HepG2 (cell line): Measurements from ENCODE around the gene PML. TPM values are rescaled to one million over a fixed set of nuclear protein-coding genes. Genes with fewer than 3 reads are reported as not detected.

Experiments used
- ATF1 ChIP-seq: IDR thresholded peaks from 2 replicates; pipeline ENCODE4 v1.6.1; 2016; ENCODE audit warnings: mild to moderate bottlenecking, control low read depth
- CEBPG ChIP-seq: IDR thresholded peaks from 2 replicates; pipeline ENCODE4 v1.6.1; 2016
- GATA4 ChIP-seq: sonication (generic); IDR thresholded peaks from 2 replicates; pipeline ENCODE4 v1.6.1; 2016; ENCODE audit warnings: antibody characterized with exemption, low read depth, borderline replicate concordance
- HNF4A ChIP-seq: sonication (generic); formaldehyde crosslinking; IDR thresholded peaks from 2 replicates; pipeline ENCODE4 v1.4.0; 2020; ENCODE audit warnings: missing genetic modification reagents
- IKZF4 ChIP-seq: sonication (generic); formaldehyde crosslinking; IDR thresholded peaks from 2 replicates; pipeline ENCODE4 v1.5.1; 2020; ENCODE audit warnings: borderline replicate concordance, mild to moderate bottlenecking, low read depth, missing genetic modification reagents; ENCODE audit errors: not compliant biosample characterization
- MAFF ChIP-seq: IDR thresholded peaks from 2 replicates; pipeline ENCODE4 v1.6.1; 2011; ENCODE audit warnings: low read depth, low read length, improper control_type of control experiment
- MEF2D ChIP-seq: sonication (generic); formaldehyde crosslinking; IDR thresholded peaks from 2 replicates; pipeline ENCODE4 v1.5.1; 2020; ENCODE audit warnings: mild to moderate bottlenecking, missing genetic modification reagents
- MEIS2 ChIP-seq: sonication (generic); formaldehyde crosslinking; IDR thresholded peaks from 2 replicates; pipeline ENCODE4 v1.9.0; 2021; ENCODE audit warnings: mild to moderate bottlenecking, missing genetic modification reagents
- NRL ChIP-seq: sonication (generic); formaldehyde crosslinking; IDR thresholded peaks from 2 replicates; pipeline ENCODE4 v1.5.0; 2020; ENCODE audit warnings: missing genetic modification reagents, mild to moderate bottlenecking, moderate library complexity, borderline replicate concordance
- SALL1 ChIP-seq: sonication (generic); formaldehyde crosslinking; IDR thresholded peaks from 2 replicates; pipeline ENCODE4 v1.8.0; 2022; ENCODE audit warnings: mild to moderate bottlenecking, missing genetic modification reagents
- TARDBP ChIP-seq: sonication (generic); formaldehyde crosslinking; IDR thresholded peaks from 2 replicates; pipeline ENCODE4 v1.8.0; 2022; ENCODE audit warnings: mild to moderate bottlenecking, missing genetic modification reagents
- U2AF1 ChIP-seq: fragments of 200-400 bp; formaldehyde crosslinking; optimal IDR thresholded peaks from 2 replicates; pipeline ENCODE3; 2017; ENCODE audit warnings: mild to moderate bottlenecking, low read depth, low read length
- ZBTB42 ChIP-seq: sonication (generic); formaldehyde crosslinking; IDR thresholded peaks from 2 replicates; pipeline ENCODE4 v1.5.0; 2020; ENCODE audit warnings: mild to moderate bottlenecking, missing genetic modification reagents
- ZFP37 ChIP-seq: sonication (generic); formaldehyde crosslinking; IDR thresholded peaks from 2 replicates; pipeline ENCODE4 v1.4.0; 2020; ENCODE audit warnings: missing genetic modification reagents, borderline replicate concordance
- ZFP90 ChIP-seq: sonication (generic); formaldehyde crosslinking; IDR thresholded peaks from 2 replicates; pipeline ENCODE4 v1.8.0; 2022; ENCODE audit warnings: missing genetic modification reagents, mild to moderate bottlenecking, inconsistent platforms, borderline replicate concordance
- ZNF124 ChIP-seq: sonication (generic); formaldehyde crosslinking; IDR thresholded peaks from 2 replicates; pipeline ENCODE4 v1.4.0; 2020; ENCODE audit warnings: missing genetic modification reagents
- ZNF205 ChIP-seq: IDR thresholded peaks from 2 replicates; pipeline ENCODE4 v1.6.1; 2018; ENCODE audit warnings: missing biosample characterization, missing genetic modification reagents
- ZNF383 ChIP-seq: sonication (generic); formaldehyde crosslinking; IDR thresholded peaks from 2 replicates; pipeline ENCODE4 v1.4.0; 2020; ENCODE audit warnings: missing genetic modification reagents, mild to moderate bottlenecking, borderline replicate concordance
- ZNF572 ChIP-seq: sonication (generic); formaldehyde crosslinking; IDR thresholded peaks from 2 replicates; pipeline ENCODE4 v1.5.1; 2020; ENCODE audit warnings: mild to moderate bottlenecking, missing genetic modification reagents
- ZNF737 ChIP-seq: sonication (generic); formaldehyde crosslinking; IDR thresholded peaks from 2 replicates; pipeline ENCODE4 v1.5.0; 2020; ENCODE audit warnings: missing genetic modification reagents, mild to moderate bottlenecking, borderline replicate concordance
- ZNF773 ChIP-seq: sonication (generic); formaldehyde crosslinking; IDR thresholded peaks from 2 replicates; pipeline ENCODE4 v1.4.0; 2020; ENCODE audit warnings: missing genetic modification reagents, borderline replicate concordance
- polyA plus RNA-seq, 8 experiments: library from polyadenylated mRNA; depleted of rRNA in 3 of 8; stranded (reverse) in 7 of 8; unstranded in 1 of 8; fragments of >200 nt; fragmentation: Illumina TruSeq in 4 of 8; extraction: Trizol in 4 of 8; gene quantifications; 2 replicates each; pipeline versions ENCODE4 v1.2.1 to v1.2.3, GENCODE V29; 2011 to 2016; ENCODE audit warnings: low read depth in 4 of 8, missing spikeins in 1 of 8, mixed read lengths in 1 of 8; ENCODE audit not compliant: insufficient read depth in 1 of 8
- total RNA-seq, 5 experiments: library from RNA; depleted of rRNA; stranded (reverse); fragments of >200 nt; fragmentation: Illumina TruSeq; extraction: Trizol; gene quantifications; 2 replicates each; pipeline ENCODE4 v1.2.3, GENCODE V29; 2016; ENCODE audit warnings: low read depth in 1 of 5
- TF ChIP-seq, protein P1 (sequence below): sonication (generic); formaldehyde crosslinking; IDR thresholded peaks from 2 replicates; pipeline ENCODE4 v1.4.0; 2020; ENCODE audit warnings: missing genetic modification reagents, borderline replicate concordance
- TF ChIP-seq, protein P2 (sequence below): sonication (generic); formaldehyde crosslinking; IDR thresholded peaks from 2 replicates; pipeline ENCODE4 v1.4.0; 2020; ENCODE audit warnings: missing genetic modification reagents, borderline replicate concordance
- TF ChIP-seq, protein P3 (sequence below): sonication (generic); formaldehyde crosslinking; IDR thresholded peaks from 2 replicates; pipeline ENCODE4 v1.8.0; 2022; ENCODE audit warnings: mild to moderate bottlenecking, missing genetic modification reagents, moderate library complexity
- TF ChIP-seq, protein P4 (sequence below): IDR thresholded peaks from 2 replicates; pipeline ENCODE4 v1.6.1; 2016; ENCODE audit warnings: mild to moderate bottlenecking

The PML gene
- total and polyA plus RNA-seq, 2 of the 13 experiments (the other 11 are each of a cell fraction or from before 2014, with no cell fraction given) = 2.9 to 3.9 TPM

DNA sequence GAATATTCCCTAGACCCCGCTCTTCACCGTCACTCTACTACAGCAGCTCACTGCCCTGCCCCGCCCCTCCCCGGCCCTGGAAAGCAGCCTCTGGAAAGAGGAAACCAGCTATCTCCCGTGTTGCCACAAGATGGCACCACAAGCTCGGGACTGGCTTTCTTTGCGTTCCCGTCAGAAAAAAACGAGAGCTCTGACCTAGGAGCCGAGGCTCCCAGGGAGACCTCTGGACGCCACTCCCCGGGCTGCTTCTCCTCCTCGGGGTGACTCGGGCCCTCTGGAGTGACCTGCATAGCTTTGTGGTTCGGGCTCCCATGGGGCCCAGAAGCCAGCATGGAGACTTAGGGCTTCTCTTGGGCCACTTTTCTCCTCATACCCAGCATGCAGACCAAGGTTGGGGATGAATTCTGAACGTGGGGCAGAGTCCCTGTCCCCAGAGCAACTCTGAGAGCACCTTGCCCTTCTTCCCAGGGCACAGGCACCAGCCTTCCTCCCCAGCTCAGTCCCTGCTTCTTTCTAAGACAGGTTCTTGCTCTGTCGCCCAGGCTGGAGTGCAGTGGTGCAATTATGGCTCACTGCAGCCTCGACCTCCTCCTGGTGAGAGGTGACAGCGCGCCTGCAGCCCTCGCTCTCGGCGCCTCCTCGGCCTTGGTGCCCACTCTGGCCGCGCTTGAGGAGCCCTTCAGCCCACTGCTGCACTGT, 21.4 kb upstream of the PML start (continued):
- TF ChIP-seq, protein P1, sequence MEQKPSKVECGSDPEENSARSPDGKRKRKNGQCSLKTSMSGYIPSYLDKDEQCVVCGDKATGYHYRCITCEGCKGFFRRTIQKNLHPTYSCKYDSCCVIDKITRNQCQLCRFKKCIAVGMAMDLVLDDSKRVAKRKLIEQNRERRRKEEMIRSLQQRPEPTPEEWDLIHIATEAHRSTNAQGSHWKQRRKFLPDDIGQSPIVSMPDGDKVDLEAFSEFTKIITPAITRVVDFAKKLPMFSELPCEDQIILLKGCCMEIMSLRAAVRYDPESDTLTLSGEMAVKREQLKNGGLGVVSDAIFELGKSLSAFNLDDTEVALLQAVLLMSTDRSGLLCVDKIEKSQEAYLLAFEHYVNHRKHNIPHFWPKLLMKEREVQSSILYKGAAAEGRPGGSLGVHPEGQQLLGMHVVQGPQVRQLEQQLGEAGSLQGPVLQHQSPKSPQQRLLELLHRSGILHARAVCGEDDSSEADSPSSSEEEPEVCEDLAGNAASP (CRISPR knock-in tag) = no peak
- no peak for TF ChIP-seq ZNF124
- no peak for TF ChIP-seq ZBTB42 (CRISPR knock-in tag)
- TF ChIP-seq SALL1 (CRISPR knock-in tag) = peak; percentile 17; the same call in 1 of the 2 replicates
- no peak for TF ChIP-seq ZFP90 (CRISPR knock-in tag)
- 0 out of 2 replicates have a peak, but pooled peaks have one; percentile 30 for TF ChIP-seq ZNF572 (CRISPR knock-in tag)
- TF ChIP-seq U2AF1 = no peak
- TF ChIP-seq MAFF = no peak
- TF ChIP-seq TARDBP = 0 out of 2 replicates have a peak, but pooled peaks have one; percentile 18
- no peak for TF ChIP-seq IKZF4 (CRISPR knock-in tag)
- TF ChIP-seq ZNF383 (CRISPR knock-in tag) = no peak
- TF ChIP-seq MEF2D (CRISPR knock-in tag) = no peak; the same call in 1 of the 2 replicates
- no peak for TF ChIP-seq ZNF737 (CRISPR knock-in tag)
- TF ChIP-seq ZNF205 (CRISPR knock-in tag) = no peak
- TF ChIP-seq GATA4 = no peak
- TF ChIP-seq ATF1 (CRISPR knock-in tag) = no peak
- TF ChIP-seq, protein P2, sequence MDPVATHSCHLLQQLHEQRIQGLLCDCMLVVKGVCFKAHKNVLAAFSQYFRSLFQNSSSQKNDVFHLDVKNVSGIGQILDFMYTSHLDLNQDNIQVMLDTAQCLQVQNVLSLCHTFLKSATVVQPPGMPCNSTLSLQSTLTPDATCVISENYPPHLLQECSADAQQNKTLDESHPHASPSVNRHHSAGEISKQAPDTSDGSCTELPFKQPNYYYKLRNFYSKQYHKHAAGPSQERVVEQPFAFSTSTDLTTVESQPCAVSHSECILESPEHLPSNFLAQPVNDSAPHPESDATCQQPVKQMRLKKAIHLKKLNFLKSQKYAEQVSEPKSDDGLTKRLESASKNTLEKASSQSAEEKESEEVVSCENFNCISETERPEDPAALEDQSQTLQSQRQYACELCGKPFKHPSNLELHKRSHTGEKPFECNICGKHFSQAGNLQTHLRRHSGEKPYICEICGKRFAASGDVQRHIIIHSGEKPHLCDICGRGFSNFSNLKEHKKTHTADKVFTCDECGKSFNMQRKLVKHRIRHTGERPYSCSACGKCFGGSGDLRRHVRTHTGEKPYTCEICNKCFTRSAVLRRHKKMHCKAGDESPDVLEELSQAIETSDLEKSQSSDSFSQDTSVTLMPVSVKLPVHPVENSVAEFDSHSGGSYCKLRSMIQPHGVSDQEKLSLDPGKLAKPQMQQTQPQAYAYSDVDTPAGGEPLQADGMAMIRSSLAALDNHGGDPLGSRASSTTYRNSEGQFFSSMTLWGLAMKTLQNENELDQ = no peak
- TF ChIP-seq, protein P3, sequence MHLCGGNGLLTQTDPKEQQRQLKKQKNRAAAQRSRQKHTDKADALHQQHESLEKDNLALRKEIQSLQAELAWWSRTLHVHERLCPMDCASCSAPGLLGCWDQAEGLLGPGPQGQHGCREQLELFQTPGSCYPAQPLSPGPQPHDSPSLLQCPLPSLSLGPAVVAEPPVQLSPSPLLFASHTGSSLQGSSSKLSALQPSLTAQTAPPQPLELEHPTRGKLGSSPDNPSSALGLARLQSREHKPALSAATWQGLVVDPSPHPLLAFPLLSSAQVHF = no peak
- TF ChIP-seq, protein P4, sequence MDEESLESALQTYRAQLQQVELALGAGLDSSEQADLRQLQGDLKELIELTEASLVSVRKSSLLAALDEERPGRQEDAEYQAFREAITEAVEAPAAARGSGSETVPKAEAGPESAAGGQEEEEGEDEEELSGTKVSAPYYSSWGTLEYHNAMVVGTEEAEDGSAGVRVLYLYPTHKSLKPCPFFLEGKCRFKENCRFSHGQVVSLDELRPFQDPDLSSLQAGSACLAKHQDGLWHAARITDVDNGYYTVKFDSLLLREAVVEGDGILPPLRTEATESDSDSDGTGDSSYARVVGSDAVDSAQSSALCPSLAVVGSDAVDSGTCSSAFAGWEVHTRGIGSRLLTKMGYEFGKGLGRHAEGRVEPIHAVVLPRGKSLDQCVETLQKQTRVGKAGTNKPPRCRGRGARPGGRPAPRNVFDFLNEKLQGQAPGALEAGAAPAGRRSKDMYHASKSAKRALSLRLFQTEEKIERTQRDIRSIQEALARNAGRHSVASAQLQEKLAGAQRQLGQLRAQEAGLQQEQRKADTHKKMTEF (CRISPR knock-in tag) = no peak
- TF ChIP-seq ZFP37 (CRISPR knock-in tag) = no peak
- no peak for TF ChIP-seq ZNF773
- TF ChIP-seq MEIS2 (CRISPR knock-in tag) = no peak
- TF ChIP-seq CEBPG = no peak
- 0 out of 2 replicates have a peak, but pooled peaks have one; percentile 25 for TF ChIP-seq NRL (CRISPR knock-in tag)
- no peak for TF ChIP-seq HNF4A (CRISPR knock-in tag)
